HL-60 (cell line): ENCODE measurements around the gene COG4.

Experiments
- GABPA ChIP-seq: IDR thresholded peaks from 2 replicates; pipeline ENCODE4 v1.6.1; 2012; ENCODE audit warnings: low read depth
- POLR2AphosphoS5 ChIP-seq: IDR thresholded peaks from 2 replicates; pipeline ENCODE4 v1.6.1; 2012; ENCODE audit warnings: low read depth
- TF ChIP-seq, protein P1 (sequence below): IDR thresholded peaks from one replicate; pipeline ENCODE4 v1.5.1; 2011; ENCODE audit warnings: low read length, control low read depth, inconsistent platforms; ENCODE audit not compliant: insufficient read depth

GRCh38 chr16:70472786-70473433, 50.4 kb downstream of the COG4 start:
- no peak for TF ChIP-seq POLR2AphosphoS5
- TF ChIP-seq, protein P1, sequence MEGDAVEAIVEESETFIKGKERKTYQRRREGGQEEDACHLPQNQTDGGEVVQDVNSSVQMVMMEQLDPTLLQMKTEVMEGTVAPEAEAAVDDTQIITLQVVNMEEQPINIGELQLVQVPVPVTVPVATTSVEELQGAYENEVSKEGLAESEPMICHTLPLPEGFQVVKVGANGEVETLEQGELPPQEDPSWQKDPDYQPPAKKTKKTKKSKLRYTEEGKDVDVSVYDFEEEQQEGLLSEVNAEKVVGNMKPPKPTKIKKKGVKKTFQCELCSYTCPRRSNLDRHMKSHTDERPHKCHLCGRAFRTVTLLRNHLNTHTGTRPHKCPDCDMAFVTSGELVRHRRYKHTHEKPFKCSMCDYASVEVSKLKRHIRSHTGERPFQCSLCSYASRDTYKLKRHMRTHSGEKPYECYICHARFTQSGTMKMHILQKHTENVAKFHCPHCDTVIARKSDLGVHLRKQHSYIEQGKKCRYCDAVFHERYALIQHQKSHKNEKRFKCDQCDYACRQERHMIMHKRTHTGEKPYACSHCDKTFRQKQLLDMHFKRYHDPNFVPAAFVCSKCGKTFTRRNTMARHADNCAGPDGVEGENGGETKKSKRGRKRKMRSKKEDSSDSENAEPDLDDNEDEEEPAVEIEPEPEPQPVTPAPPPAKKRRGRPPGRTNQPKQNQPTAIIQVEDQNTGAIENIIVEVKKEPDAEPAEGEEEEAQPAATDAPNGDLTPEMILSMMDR, result no peak
- no peak for TF ChIP-seq GABPA
